Glutamatergic neuron (in vitro differentiated cells): ENCODE measurements around the gene CFAP43. TPM values are rescaled to one million over a fixed set of nuclear protein-coding genes. Genes with fewer than 3 reads are reported as not detected.

Source experiments
- DNase-seq: peaks from one replicate; pipeline ENCODE4 v3.0.0; 2022
- H3K27ac Mint-ChIP-seq: one replicate; pipeline ENCODE4 v1.8.0; 2020; ENCODE audit warnings: mild to moderate bottlenecking, mixed read lengths, inconsistent platforms; ENCODE audit not compliant: unreplicated experiment
- H3K27me3 Mint-ChIP-seq: one replicate; pipeline ENCODE4 v1.8.0; 2020; ENCODE audit warnings: mild to moderate bottlenecking, moderate library complexity, mixed read lengths, inconsistent platforms; ENCODE audit not compliant: unreplicated experiment
- H3K36me3 Mint-ChIP-seq: one replicate; pipeline ENCODE4 v1.8.0; 2020; ENCODE audit warnings: mild to moderate bottlenecking, mixed read lengths, inconsistent platforms; ENCODE audit not compliant: unreplicated experiment
- H3K4me1 Mint-ChIP-seq: one replicate; pipeline ENCODE4 v1.8.0; 2020; ENCODE audit warnings: mild to moderate bottlenecking, low read depth, mixed read lengths, inconsistent platforms; ENCODE audit not compliant: unreplicated experiment
- H3K4me3 Mint-ChIP-seq: one replicate; pipeline ENCODE4 v1.8.0; 2020; ENCODE audit warnings: mild to moderate bottlenecking, mixed read lengths, inconsistent platforms; ENCODE audit not compliant: unreplicated experiment
- H3K9me3 Mint-ChIP-seq: one replicate; pipeline ENCODE4 v1.8.0; 2020; ENCODE audit warnings: mild to moderate bottlenecking, moderate library complexity, mixed read lengths, inconsistent platforms; ENCODE audit not compliant: unreplicated experiment
- total RNA-seq: library from RNA; stranded (reverse); fragmentation: NEBNext Ultra II Directional; extraction: Animal tissue kit (Norgen Biotek cat#: 25700); gene quantifications from one replicate; pipeline ENCODE4 v1.2.1, GENCODE V29; 2021; ENCODE audit not compliant: unreplicated experiment
- TF ChIP-seq, protein P1 (sequence below): fragments of 200-600 bp; sonication (generic); IDR thresholded peaks from one replicate; pipeline ENCODE4 v1.5.0; 2021; ENCODE audit not compliant: partially characterized antibody, unreplicated experiment

The CFAP43 gene
- total RNA-seq, 1 donor from 2014 or later, result 0.44 TPM

DNA sequence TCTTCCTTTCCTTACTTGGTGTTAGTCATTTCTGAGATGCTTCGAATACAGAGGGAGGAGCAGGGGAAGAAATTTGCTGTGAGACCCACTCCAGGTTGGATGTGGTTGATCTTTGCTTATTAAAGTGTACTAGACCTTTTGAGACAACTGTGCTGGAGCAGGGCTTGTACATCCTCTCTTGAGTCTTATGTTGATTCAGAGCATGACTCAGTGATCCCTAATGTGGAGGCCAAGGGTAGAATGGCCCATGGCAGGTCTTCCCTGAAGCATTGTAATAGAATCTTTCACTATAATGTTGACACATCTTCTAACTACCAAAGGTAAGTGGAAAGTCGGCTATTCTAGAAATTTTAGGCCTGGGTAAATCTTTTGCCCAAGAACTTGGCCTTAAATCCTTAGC, 127.2 kb downstream of the CFAP43 start:
- Mint-ChIP-seq H3K4me3 (no peak overlapping the region), H3K36me3 (no peaks in the 10 kb centered on the region), H3K4me1 (no peaks in the 10 kb centered on the region), H3K9me3 (no peaks in the 10 kb centered on the region), H3K27me3 (no peaks in the 10 kb centered on the region), H3K27ac (no peak overlapping the region)
- no peak for DNase-seq
- TF ChIP-seq, protein P1, sequence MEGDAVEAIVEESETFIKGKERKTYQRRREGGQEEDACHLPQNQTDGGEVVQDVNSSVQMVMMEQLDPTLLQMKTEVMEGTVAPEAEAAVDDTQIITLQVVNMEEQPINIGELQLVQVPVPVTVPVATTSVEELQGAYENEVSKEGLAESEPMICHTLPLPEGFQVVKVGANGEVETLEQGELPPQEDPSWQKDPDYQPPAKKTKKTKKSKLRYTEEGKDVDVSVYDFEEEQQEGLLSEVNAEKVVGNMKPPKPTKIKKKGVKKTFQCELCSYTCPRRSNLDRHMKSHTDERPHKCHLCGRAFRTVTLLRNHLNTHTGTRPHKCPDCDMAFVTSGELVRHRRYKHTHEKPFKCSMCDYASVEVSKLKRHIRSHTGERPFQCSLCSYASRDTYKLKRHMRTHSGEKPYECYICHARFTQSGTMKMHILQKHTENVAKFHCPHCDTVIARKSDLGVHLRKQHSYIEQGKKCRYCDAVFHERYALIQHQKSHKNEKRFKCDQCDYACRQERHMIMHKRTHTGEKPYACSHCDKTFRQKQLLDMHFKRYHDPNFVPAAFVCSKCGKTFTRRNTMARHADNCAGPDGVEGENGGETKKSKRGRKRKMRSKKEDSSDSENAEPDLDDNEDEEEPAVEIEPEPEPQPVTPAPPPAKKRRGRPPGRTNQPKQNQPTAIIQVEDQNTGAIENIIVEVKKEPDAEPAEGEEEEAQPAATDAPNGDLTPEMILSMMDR, result no peak

DNA sequence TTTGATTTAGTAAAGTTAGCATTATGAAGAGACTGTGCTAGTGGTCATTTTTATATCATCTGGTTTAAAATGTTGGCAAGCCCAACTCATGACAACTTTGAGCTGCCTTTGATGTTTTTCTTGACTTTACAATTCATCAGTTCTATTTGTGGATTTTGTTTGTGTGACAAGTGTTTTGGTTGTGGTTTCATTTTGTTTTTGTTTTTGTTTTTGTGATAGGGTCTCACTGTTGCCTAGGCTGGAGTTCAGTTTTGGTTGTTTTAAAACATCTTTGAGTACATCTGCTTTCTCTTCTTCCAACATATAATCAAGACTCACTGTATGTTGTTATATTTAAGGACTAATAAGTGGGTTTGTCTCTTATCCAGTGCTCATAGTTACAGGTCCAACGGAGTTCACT, 127.7 kb downstream of the CFAP43 start:
- H3K4me1 Mint-ChIP-seq, result no peaks in the 10 kb centered on the region
- H3K9me3 Mint-ChIP-seq, result no peaks in the 10 kb centered on the region

DNA sequence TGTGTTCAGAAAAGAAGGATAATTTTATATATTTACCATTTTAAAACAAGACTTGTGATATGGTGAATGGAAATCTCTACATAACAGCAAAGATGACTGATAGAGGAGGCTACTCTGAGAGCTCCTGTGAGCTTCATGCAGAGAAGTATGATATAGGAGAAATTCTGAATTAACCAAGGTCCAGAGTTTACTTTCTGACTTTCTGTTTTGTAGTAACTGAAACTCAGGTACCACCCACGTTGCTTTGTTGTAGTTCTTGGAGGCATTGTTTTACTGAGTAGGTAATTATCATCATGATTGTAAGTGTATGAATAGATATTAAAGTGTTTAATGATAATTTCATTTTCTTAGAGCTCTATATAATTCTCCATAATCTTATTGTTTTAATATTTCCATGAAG, 128.2 kb downstream of the CFAP43 start:
- H3K36me3 Mint-ChIP-seq, result no peaks in the 10 kb centered on the region
- no peaks in the 10 kb centered on the region for H3K9me3 Mint-ChIP-seq
- no peaks in the 10 kb centered on the region for H3K4me1 Mint-ChIP-seq
- no peaks in the 10 kb centered on the region for H3K27me3 Mint-ChIP-seq
- no peak overlapping the region for H3K4me3 Mint-ChIP-seq
- H3K27ac Mint-ChIP-seq, result no peak overlapping the region
- TF ChIP-seq, protein P1, result no peak
- DNase-seq, result no peak

More for the DNA sequence above, 127.7 kb downstream of the CFAP43 start:
- TF ChIP-seq, protein P1, result no peak
- H3K36me3 Mint-ChIP-seq, result no peaks in the 10 kb centered on the region
- no peak overlapping the region for H3K27ac Mint-ChIP-seq
- H3K27me3 Mint-ChIP-seq, result no peaks in the 10 kb centered on the region
- H3K4me3 Mint-ChIP-seq, result no peak overlapping the region
- DNase-seq, result no peak

DNA sequence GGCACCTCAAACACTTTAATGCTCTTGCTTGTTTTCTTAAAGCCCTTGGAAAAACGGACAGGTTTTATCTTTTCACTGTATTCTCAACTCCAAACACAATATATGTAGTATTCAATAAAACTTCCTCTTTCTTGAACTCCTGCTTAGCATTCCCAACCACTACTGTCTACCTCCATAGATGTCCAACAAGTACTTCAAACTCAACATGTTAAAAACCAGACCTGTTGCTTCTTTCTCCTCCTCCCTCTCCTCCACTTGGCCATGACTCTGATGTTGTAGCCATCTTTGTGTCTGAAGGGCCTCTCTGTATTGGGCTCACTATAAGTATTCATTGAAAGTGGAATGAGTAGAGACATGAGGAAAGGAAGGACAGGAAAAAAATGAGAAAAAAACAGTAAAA, 130.3 kb downstream of the CFAP43 start:
- peaks cover 3% of the 10 kb centered on the region for H3K36me3 Mint-ChIP-seq
- H3K4me3 Mint-ChIP-seq, result no peak overlapping the region
- no peak overlapping the region for H3K27ac Mint-ChIP-seq
- no peaks in the 10 kb centered on the region for H3K27me3 Mint-ChIP-seq
- no peak for DNase-seq
- H3K9me3 Mint-ChIP-seq, result no peaks in the 10 kb centered on the region
- TF ChIP-seq, protein P1, result no peak
- no peaks in the 10 kb centered on the region for H3K4me1 Mint-ChIP-seq

DNA sequence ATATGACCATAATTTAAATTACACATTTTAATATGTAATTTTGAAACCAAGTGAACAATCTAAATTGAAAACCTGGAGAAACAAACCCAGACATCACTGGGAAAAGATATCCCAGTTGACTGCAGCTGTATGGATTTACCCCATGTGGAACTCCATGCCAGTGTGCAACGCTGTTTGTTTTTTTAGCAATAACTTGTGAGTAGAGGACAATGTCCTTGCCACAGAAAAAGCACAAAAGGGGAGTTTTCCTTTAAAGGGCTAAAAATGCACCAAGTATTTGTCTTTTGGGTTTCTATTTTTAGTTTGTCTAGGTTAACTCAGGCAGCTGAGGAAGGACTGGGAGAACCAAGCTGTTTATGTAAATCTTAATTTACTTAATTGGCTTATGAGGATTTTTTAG, 131.4 kb downstream of the CFAP43 start:
- Mint-ChIP-seq H3K9me3 (no peaks in the 10 kb centered on the region), H3K4me1 (no peaks in the 10 kb centered on the region), H3K4me3 (no peak overlapping the region), H3K27ac (no peak overlapping the region), H3K27me3 (no peaks in the 10 kb centered on the region), H3K36me3 (peaks cover 8% of the 10 kb centered on the region)
- DNase-seq, result no peak
- TF ChIP-seq, protein P1, result no peak
